H9 (cell line): ENCODE results near the gene ZNF235. TPM values are rescaled to one million over a fixed set of nuclear protein-coding genes. Genes with fewer than 3 reads are reported as not detected.

Experiments used
- DNase-seq: peaks from one replicate; pipeline ENCODE4 v3.0.0-alpha.2; 2017
- H2AFZ ChIP-seq: one replicate; pipeline ENCODE4 v1.6.1; 2013; ENCODE audit warnings: mild to moderate bottlenecking, low read length, control low read depth, moderate library complexity
- H2AK5ac ChIP-seq: 2 replicates; pipeline ENCODE4 v1.6.1; 2013; ENCODE audit warnings: low read length, control low read depth, mixed read lengths; ENCODE audit not compliant: insufficient read length
- H2BK120ac ChIP-seq: one replicate; pipeline ENCODE4 v1.6.1; 2013; ENCODE audit warnings: low read depth, mild to moderate bottlenecking, low read length, control low read depth, inconsistent platforms; ENCODE audit not compliant: poor library complexity, severe bottlenecking
- H2BK12ac ChIP-seq: 2 replicates; pipeline ENCODE4 v1.6.1; 2013; ENCODE audit warnings: low read length, control low read depth, mixed read lengths, low read depth; ENCODE audit not compliant: insufficient read length
- H2BK15ac ChIP-seq: 2 replicates; pipeline ENCODE4 v1.6.1; 2013; ENCODE audit warnings: low read depth, low read length, control low read depth
- H2BK20ac ChIP-seq: one replicate; pipeline ENCODE4 v1.6.1; 2013; ENCODE audit warnings: low read depth, mild to moderate bottlenecking, low read length, control low read depth, inconsistent platforms; ENCODE audit not compliant: poor library complexity, severe bottlenecking
- H2BK5ac ChIP-seq: 2 replicates; pipeline ENCODE4 v1.6.1; 2013; ENCODE audit warnings: low read length, control low read depth, mixed read lengths; ENCODE audit not compliant: insufficient read length
- H3K14ac ChIP-seq: 2 replicates; pipeline ENCODE4 v1.6.1; 2013; ENCODE audit warnings: low read length, control low read depth; ENCODE audit not compliant: insufficient read depth
- H3K18ac ChIP-seq: 2 replicates; pipeline ENCODE4 v1.6.1; 2013; ENCODE audit warnings: low read depth, mild to moderate bottlenecking, mixed read lengths, low read length, control low read depth; ENCODE audit not compliant: insufficient read length
- H3K23ac ChIP-seq: 2 replicates; pipeline ENCODE4 v1.6.1; 2013; ENCODE audit warnings: low read length, control low read depth, mixed read lengths, low read depth; ENCODE audit not compliant: insufficient read length
- H3K23me2 ChIP-seq: 2 replicates; pipeline ENCODE4 v1.6.1; 2013; ENCODE audit warnings: low read depth, mild to moderate bottlenecking, mixed read lengths, low read length, control low read depth; ENCODE audit not compliant: insufficient read length, poor library complexity, severe bottlenecking
- H3K27ac ChIP-seq: 2 replicates; pipeline ENCODE4 v1.5.1; 2013; ENCODE audit warnings: low read length, control low read depth, mixed read lengths, low read depth; ENCODE audit not compliant: insufficient read length
- H3K27me3 ChIP-seq: 2 replicates; pipeline ENCODE4 v1.6.1; 2013; ENCODE audit warnings: low read length, control low read depth, inconsistent platforms; ENCODE audit not compliant: insufficient read depth
- H3K4ac ChIP-seq: 2 replicates; pipeline ENCODE4 v1.6.1; 2013; ENCODE audit warnings: low read depth, mild to moderate bottlenecking, control low read depth, inconsistent platforms, low read length, moderate library complexity
- H3K4me1 ChIP-seq: 2 replicates; pipeline ENCODE4 v1.6.1; 2013; ENCODE audit warnings: low read length, control low read depth, inconsistent platforms; ENCODE audit not compliant: insufficient read depth
- H3K4me2 ChIP-seq: 2 replicates; pipeline ENCODE4 v1.6.1; 2013; ENCODE audit warnings: low read length, control low read depth, mixed read lengths; ENCODE audit not compliant: insufficient read length, insufficient read depth
- H3K56ac ChIP-seq: 2 replicates; pipeline ENCODE4 v1.6.1; 2013; ENCODE audit warnings: low read depth, mild to moderate bottlenecking, mixed read lengths, low read length, control low read depth; ENCODE audit not compliant: insufficient read length
- H3K79me1 ChIP-seq: 2 replicates; pipeline ENCODE4 v1.6.1; 2013; ENCODE audit warnings: low read depth, mild to moderate bottlenecking, moderate library complexity, low read length, control low read depth, inconsistent platforms; ENCODE audit not compliant: insufficient read depth, poor library complexity, severe bottlenecking
- H3K79me2 ChIP-seq: 2 replicates; pipeline ENCODE4 v1.6.1; 2013; ENCODE audit warnings: low read length, control low read depth, inconsistent platforms; ENCODE audit not compliant: insufficient read depth
- H3K9ac ChIP-seq: 2 replicates; pipeline ENCODE4 v1.6.1; 2013; ENCODE audit warnings: low read length, control low read depth, mixed read lengths; ENCODE audit not compliant: insufficient read length; ENCODE audit errors: extremely low read depth
- H3K9me3 ChIP-seq: one replicate; pipeline ENCODE4 v1.6.1; 2013; ENCODE audit warnings: low read depth, low read length, inconsistent platforms; ENCODE audit not compliant: control insufficient read depth
- H3T11ph ChIP-seq: one replicate; pipeline ENCODE4 v1.6.1; 2013; ENCODE audit warnings: mild to moderate bottlenecking, low read length, control low read depth, inconsistent platforms
- H4K20me1 ChIP-seq: one replicate; pipeline ENCODE4 v1.6.1; 2013; ENCODE audit not compliant: control insufficient read depth, insufficient read length, insufficient read depth
- H4K5ac ChIP-seq: 2 replicates; pipeline ENCODE4 v1.6.1; 2013; ENCODE audit warnings: low read depth, mild to moderate bottlenecking, mixed read lengths, low read length, control low read depth; ENCODE audit not compliant: insufficient read length
- H4K8ac ChIP-seq: replicated peaks from 2 replicates; pipeline ENCODE4 v1.6.1; 2013; ENCODE audit warnings: low read length, control low read depth, mixed read lengths, low read depth; ENCODE audit not compliant: insufficient read length
- H4K91ac ChIP-seq: 2 replicates; pipeline ENCODE4 v1.6.1; 2013; ENCODE audit warnings: low read depth, mild to moderate bottlenecking, moderate library complexity, mixed read lengths, low read length, control low read depth; ENCODE audit not compliant: insufficient read length
- H3K27ac Mint-ChIP-seq, 3 experiments: 2 replicates in 2 of 3; 3 replicates in 1 of 3; pipeline ENCODE4 v1.8.0; 2020 to 2021; ENCODE audit warnings: mixed read lengths in 3 of 3, mild to moderate bottlenecking in 1 of 3, moderate library complexity in 1 of 3
- H3K27me3 Mint-ChIP-seq: 2 replicates; pipeline ENCODE4 v1.8.0; 2021; ENCODE audit warnings: low read depth, mild to moderate bottlenecking, moderate library complexity, mixed read lengths
- H3K36me3 Mint-ChIP-seq, 3 experiments: 2 replicates in 2 of 3; 3 replicates in 1 of 3; pipeline ENCODE4 v1.8.0; 2020 to 2021; ENCODE audit warnings: low read depth in 3 of 3, mixed read lengths in 3 of 3; ENCODE audit not compliant: insufficient read depth in 1 of 3
- H3K4me1 Mint-ChIP-seq, 2 experiments: 2 replicates each; pipeline ENCODE4 v1.8.0; 2020; ENCODE audit warnings: mixed read lengths in 2 of 2
- H3K4me3 Mint-ChIP-seq, 2 experiments: 2 replicates in 1 of 2; 3 replicates in 1 of 2; pipeline ENCODE4 v1.8.0; 2020 to 2021; ENCODE audit warnings: mild to moderate bottlenecking in 2 of 2, mixed read lengths in 2 of 2, moderate library complexity in 1 of 2
- H3K9me3 Mint-ChIP-seq, 2 experiments: 2 replicates in 1 of 2; 3 replicates in 1 of 2; pipeline ENCODE4 v1.8.0; 2020; ENCODE audit warnings: mild to moderate bottlenecking in 2 of 2, mixed read lengths in 2 of 2, moderate library complexity in 1 of 2
- WGBS: extraction: QIAGEN DNeasy Blood & Tissue Kit; methylation state at CpG from one replicate; pipeline ENCODE4 v1.1.7; 2013; ENCODE audit warnings: missing lambda C conversion rate, low lambda C conversion rate, mixed read lengths; ENCODE audit not compliant: insufficient read length; ENCODE audit errors: extremely low coverage; 5-methylcytosine and 5-hydroxymethylcytosine counted together
- long read RNA-seq: library from polyadenylated mRNA; unstranded; transcript quantifications from one replicate; pipeline ENCODE4 v2.0.0, GENCODE V29; 2020
- total RNA-seq: library from RNA; stranded (reverse); gene quantifications from 2 replicates; pipeline ENCODE4 v1.2.1, GENCODE V29; 2021
- TF ChIP-seq, protein P1 (sequence below): fragments of 200-600 bp; sonication (generic); conservative IDR thresholded peaks from 3 replicates; pipeline ENCODE4 v1.8.0; 2021; ENCODE audit warnings: antibody characterized with exemption, mild to moderate bottlenecking

The ZNF235 gene
- total RNA-seq, result 5.4 and 6.6 TPM in 2 replicates
- long read RNA-seq, transcript ZNF235-207 (5 exons, 3,162 nt), result minor isoform, 14 of 38 reads
- long read RNA-seq, transcript ZNF235-201 (5 exons, 3,188 nt), result major isoform, 15 of 38 reads
- long read RNA-seq, partial matches to known transcripts, result 2 of 38 reads
- long read RNA-seq, other reads (novel, unspliced or antisense), result 4 of 38 reads

DNA sequence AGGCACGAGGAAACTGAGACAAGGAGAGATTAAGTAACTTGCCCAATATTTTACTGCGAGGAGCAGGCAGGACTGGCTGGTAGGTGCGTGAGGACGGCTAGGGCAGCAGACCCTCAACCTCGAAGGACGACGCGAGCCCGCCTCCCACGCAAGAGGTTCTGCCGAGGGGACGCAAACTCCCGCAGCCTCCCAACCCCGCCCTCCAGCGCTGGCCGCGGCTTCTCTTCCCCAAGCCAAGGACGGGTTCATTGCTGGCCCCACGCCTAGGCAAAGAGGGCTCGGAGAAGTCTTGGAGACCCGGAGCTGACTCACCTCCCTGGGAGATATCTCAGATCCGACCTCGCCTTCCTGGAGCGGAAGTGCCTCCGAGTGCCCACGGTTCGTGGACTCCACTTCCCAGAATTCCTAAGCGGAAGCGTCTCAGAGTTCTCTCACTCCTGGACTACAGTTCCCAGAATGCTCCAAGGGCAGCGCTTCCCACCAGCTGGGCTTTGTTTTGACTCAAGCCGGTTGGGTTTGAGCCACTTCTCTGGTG, at the start of gene ZNF235:
ZNF235 (minus strand) TSS at position 367 of the 535 bp plus-strand sequence. CDS start 1,621 bp downstream, outside the sequence.
- Mint-ChIP-seq H3K9me3 (peaks cover 23 to 26% of the 10 kb centered on the region in 2 experiments), H3K4me1 (peaks cover 0 to 11% of the 10 kb centered on the region in 2 experiments; a peak in 3 of 4 replicates), H3K27me3 (peaks cover 7% of the 10 kb centered on the region), H3K36me3 (peaks cover 5 to 12% (median 10%) of the 10 kb centered on the region in 3 experiments; a peak in 6 of 7 replicates), H3K27ac (peak within 1 kb of the TSS in 2 of 3 experiments; percentile 33 to 49; a peak in 2 of 7 replicates), H3K4me3 (peak within 1 kb of the TSS; percentile 82 to 89)
- no CpG with 5 or more reads among the region's 31 CpGs for WGBS
- Histone ChIP-seq H3K56ac (no peak within 1 kb of the TSS), H3K4me1 (no peaks in the 10 kb centered on the region), H4K5ac (no peak within 1 kb of the TSS), H3T11ph (no peak within 1 kb of the TSS), H2BK120ac (no peak within 1 kb of the TSS), H3K27ac (no peak within 1 kb of the TSS), H3K27me3 (no peaks in the 10 kb centered on the region), H4K8ac (no peak within 1 kb of the TSS), H2BK15ac (no peak within 1 kb of the TSS), H3K4ac (no peak within 1 kb of the TSS), H3K9me3 (no peaks in the 10 kb centered on the region), H3K23ac (no peak within 1 kb of the TSS), H3K18ac (peak within 1 kb of the TSS; percentile 18), H4K20me1 (no peaks in the 10 kb centered on the region), H3K9ac (peak within 1 kb of the TSS; percentile 82), H2BK5ac (no peak within 1 kb of the TSS), H2BK12ac (no peak within 1 kb of the TSS), H2AK5ac (no peak within 1 kb of the TSS), H4K91ac (no peak within 1 kb of the TSS), H3K14ac (peak within 1 kb of the TSS; percentile 62; the same call in 1 of the 2 replicates), H3K79me2 (no peaks in the 10 kb centered on the region), H3K23me2 (peaks cover 3% of the 10 kb centered on the region), H3K4me2 (peak within 1 kb of the TSS; percentile 80), H2AFZ (peak within 1 kb of the TSS; percentile 98), H2BK20ac (no peak within 1 kb of the TSS), H3K79me1 (no peaks in the 10 kb centered on the region)
- peak; percentile 95 for DNase-seq
- TF ChIP-seq, protein P1, sequence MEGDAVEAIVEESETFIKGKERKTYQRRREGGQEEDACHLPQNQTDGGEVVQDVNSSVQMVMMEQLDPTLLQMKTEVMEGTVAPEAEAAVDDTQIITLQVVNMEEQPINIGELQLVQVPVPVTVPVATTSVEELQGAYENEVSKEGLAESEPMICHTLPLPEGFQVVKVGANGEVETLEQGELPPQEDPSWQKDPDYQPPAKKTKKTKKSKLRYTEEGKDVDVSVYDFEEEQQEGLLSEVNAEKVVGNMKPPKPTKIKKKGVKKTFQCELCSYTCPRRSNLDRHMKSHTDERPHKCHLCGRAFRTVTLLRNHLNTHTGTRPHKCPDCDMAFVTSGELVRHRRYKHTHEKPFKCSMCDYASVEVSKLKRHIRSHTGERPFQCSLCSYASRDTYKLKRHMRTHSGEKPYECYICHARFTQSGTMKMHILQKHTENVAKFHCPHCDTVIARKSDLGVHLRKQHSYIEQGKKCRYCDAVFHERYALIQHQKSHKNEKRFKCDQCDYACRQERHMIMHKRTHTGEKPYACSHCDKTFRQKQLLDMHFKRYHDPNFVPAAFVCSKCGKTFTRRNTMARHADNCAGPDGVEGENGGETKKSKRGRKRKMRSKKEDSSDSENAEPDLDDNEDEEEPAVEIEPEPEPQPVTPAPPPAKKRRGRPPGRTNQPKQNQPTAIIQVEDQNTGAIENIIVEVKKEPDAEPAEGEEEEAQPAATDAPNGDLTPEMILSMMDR, result no peak
